Measurements from ENCODE around the gene CNTN4. TPM values are rescaled to one million over a fixed set of nuclear protein-coding genes. Genes with fewer than 3 reads are reported as not detected.

CNTN4 gene
- total and polyA plus RNA-seq, 2 donors (not counting 3 experiments of a cell fraction or from before 2014, with no cell fraction given) = not detected

GRCh38 chr3:2771193-2771592 lies 672.5 kb downstream of the CNTN4 start:
- H3K9me1 ChIP-seq (replicated peaks; ENCODE audit: control insufficient read depth, extremely low read depth, insufficient read depth, low read length) = no peaks in the 10 kb centered on the region
- intact Hi-C loops (cut with micrococcal nuclease) = no loop called here
- H3K79me2 ChIP-seq (ENCODE audit: control insufficient read depth, insufficient read depth, low read length) = no peaks in the 10 kb centered on the region
- FAIRE-seq (no peak), DNase-seq (ENCODE audit: low read depth, low spot score) (no peak)
- no peaks in the 10 kb centered on the region for H4K20me1 ChIP-seq (replicated peaks; ENCODE audit: control insufficient read depth, extremely low read depth, insufficient read depth, low read length)
- no peak overlapping the region for H3K27ac ChIP-seq (ENCODE audit: insufficient read depth, low read depth, low read length)
- CTCF ChIA-PET = no interaction called here
- no peak overlapping the region for H3K4me2 ChIP-seq (ENCODE audit: insufficient read depth, low read length)
- dilution Hi-C loops (cut with MboI; ENCODE audit: extremely low pct_ligation_motif_present, low sequenced_read_pairs) = no loop called here
- BruUV-seq (replicated peaks) = no TSS peak
- H3K4me3 ChIP-seq (replicated peaks in 1 of 3; ENCODE audit: insufficient read depth in 1 of 3, low read depth in 1 of 3, low read length in 3 of 3) = no peak overlapping the region
- H3K9ac ChIP-seq (replicated peaks; ENCODE audit: extremely low read depth, insufficient read depth, low read length) = no peak overlapping the region
- H3K4me1 ChIP-seq (ENCODE audit: control insufficient read depth, extremely low read depth, insufficient read depth, low read length) = no peaks in the 10 kb centered on the region
- POLR2A ChIA-PET = no interaction called here
- TF ChIP-seq GATA2 (IDR thresholded peaks at IDR 0.05; ENCODE audit: insufficient read depth, insufficient read length, low read depth, low read length) (no peak), MYC (IDR thresholded peaks at IDR 0.05; ENCODE audit: low read depth, low read length) (no peak), FOS (IDR thresholded peaks at IDR 0.05; ENCODE audit: borderline replicate concordance, insufficient read depth, low read length) (no peak), POLR2A (IDR thresholded peaks at IDR 0.05; ENCODE audit: low read depth, low read length) (no peak)
- TF ChIP-seq, protein P1, sequence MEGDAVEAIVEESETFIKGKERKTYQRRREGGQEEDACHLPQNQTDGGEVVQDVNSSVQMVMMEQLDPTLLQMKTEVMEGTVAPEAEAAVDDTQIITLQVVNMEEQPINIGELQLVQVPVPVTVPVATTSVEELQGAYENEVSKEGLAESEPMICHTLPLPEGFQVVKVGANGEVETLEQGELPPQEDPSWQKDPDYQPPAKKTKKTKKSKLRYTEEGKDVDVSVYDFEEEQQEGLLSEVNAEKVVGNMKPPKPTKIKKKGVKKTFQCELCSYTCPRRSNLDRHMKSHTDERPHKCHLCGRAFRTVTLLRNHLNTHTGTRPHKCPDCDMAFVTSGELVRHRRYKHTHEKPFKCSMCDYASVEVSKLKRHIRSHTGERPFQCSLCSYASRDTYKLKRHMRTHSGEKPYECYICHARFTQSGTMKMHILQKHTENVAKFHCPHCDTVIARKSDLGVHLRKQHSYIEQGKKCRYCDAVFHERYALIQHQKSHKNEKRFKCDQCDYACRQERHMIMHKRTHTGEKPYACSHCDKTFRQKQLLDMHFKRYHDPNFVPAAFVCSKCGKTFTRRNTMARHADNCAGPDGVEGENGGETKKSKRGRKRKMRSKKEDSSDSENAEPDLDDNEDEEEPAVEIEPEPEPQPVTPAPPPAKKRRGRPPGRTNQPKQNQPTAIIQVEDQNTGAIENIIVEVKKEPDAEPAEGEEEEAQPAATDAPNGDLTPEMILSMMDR (IDR thresholded peaks at IDR 0.05; ENCODE audit: extremely low read depth in 1 of 2, insufficient read depth in 1 of 2, low read depth in 1 of 2, low read length in 2 of 2) = no peak
- no peak overlapping the region for H2AFZ ChIP-seq (ENCODE audit: low read depth, low read length)
- H3K9me3 ChIP-seq (replicated peaks; ENCODE audit: control insufficient read depth, insufficient read depth, low read length) = peaks cover 3% of the 10 kb centered on the region
- no peaks in the 10 kb centered on the region for H3K27me3 ChIP-seq (ENCODE audit: control insufficient read depth in 2 of 2, insufficient read depth in 2 of 2, low read length in 2 of 2)
- H3K36me3 ChIP-seq (ENCODE audit: control insufficient read depth in 2 of 2, extremely low read depth in 1 of 2, insufficient read depth in 2 of 2, low read length in 2 of 2) = no peaks in the 10 kb centered on the region

GRCh38 chr3:2771741-2772140 lies 673.1 kb downstream of the CNTN4 start:
- CTCF ChIA-PET = no interaction called here
- POLR2A ChIA-PET = no interaction called here
- no peaks in the 10 kb centered on the region for H3K4me1 ChIP-seq (ENCODE audit: control insufficient read depth, extremely low read depth, insufficient read depth, low read length)
- no peaks in the 10 kb centered on the region for H3K36me3 ChIP-seq (ENCODE audit: control insufficient read depth in 2 of 2, extremely low read depth in 1 of 2, insufficient read depth in 2 of 2, low read length in 2 of 2)
- no peaks in the 10 kb centered on the region for H3K79me2 ChIP-seq (ENCODE audit: control insufficient read depth, insufficient read depth, low read length)
- no peak overlapping the region for H3K4me2 ChIP-seq (ENCODE audit: insufficient read depth, low read length)
- H3K4me3 ChIP-seq (replicated peaks in 1 of 3; ENCODE audit: insufficient read depth in 1 of 3, low read depth in 1 of 3, low read length in 3 of 3) = no peak overlapping the region
- DNase-seq (ENCODE audit: low read depth, low spot score) = no peak
- no peak overlapping the region for H3K27ac ChIP-seq (ENCODE audit: insufficient read depth, low read depth, low read length)
- H2AFZ ChIP-seq (ENCODE audit: low read depth, low read length) = no peak overlapping the region
- FAIRE-seq = no peak
- dilution Hi-C loops (cut with MboI; ENCODE audit: extremely low pct_ligation_motif_present, low sequenced_read_pairs) (no loop called here), intact Hi-C loops (cut with micrococcal nuclease) (no loop called here)
- no peaks in the 10 kb centered on the region for H3K9me1 ChIP-seq (replicated peaks; ENCODE audit: control insufficient read depth, extremely low read depth, insufficient read depth, low read length)
- no peaks in the 10 kb centered on the region for H3K27me3 ChIP-seq (ENCODE audit: control insufficient read depth in 2 of 2, insufficient read depth in 2 of 2, low read length in 2 of 2)
- no peak overlapping the region for H3K9ac ChIP-seq (replicated peaks; ENCODE audit: extremely low read depth, insufficient read depth, low read length)
- TF ChIP-seq JUN (IDR thresholded peaks at IDR 0.05; ENCODE audit: borderline replicate concordance, insufficient read depth, insufficient read length, low read depth) = no peak
- TF ChIP-seq, protein P1 (IDR thresholded peaks at IDR 0.05; ENCODE audit: extremely low read depth in 1 of 2, insufficient read depth in 1 of 2, low read depth in 1 of 2, low read length in 2 of 2) = no peak
- no peak for TF ChIP-seq EZH2 (IDR thresholded peaks at IDR 0.05; ENCODE audit: borderline replicate concordance, low read depth, low read length, severe bottlenecking)
- no peak for TF ChIP-seq GATA2 (IDR thresholded peaks at IDR 0.05; ENCODE audit: insufficient read depth, insufficient read length, low read depth, low read length)
- no peak for TF ChIP-seq FOS (IDR thresholded peaks at IDR 0.05; ENCODE audit: borderline replicate concordance, insufficient read depth, low read length)
- no peak for TF ChIP-seq POLR2A (IDR thresholded peaks at IDR 0.05; ENCODE audit: low read depth, low read length)
- TF ChIP-seq MYC (IDR thresholded peaks at IDR 0.05; ENCODE audit: low read depth, low read length) = no peak
- TF ChIP-seq, protein P2, sequence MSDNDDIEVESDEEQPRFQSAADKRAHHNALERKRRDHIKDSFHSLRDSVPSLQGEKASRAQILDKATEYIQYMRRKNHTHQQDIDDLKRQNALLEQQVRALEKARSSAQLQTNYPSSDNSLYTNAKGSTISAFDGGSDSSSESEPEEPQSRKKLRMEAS (IDR thresholded peaks at IDR 0.05; ENCODE audit: insufficient read depth, insufficient read length) = no peak
- no peak for TF ChIP-seq POLR2AphosphoS5 (IDR thresholded peaks at IDR 0.05; ENCODE audit: insufficient read depth, low read depth, low read length)
- peaks cover 3% of the 10 kb centered on the region for H3K9me3 ChIP-seq (replicated peaks; ENCODE audit: control insufficient read depth, insufficient read depth, low read length)
- BruUV-seq (replicated peaks) = no TSS peak
- no peaks in the 10 kb centered on the region for H4K20me1 ChIP-seq (replicated peaks; ENCODE audit: control insufficient read depth, extremely low read depth, insufficient read depth, low read length)

Measured in endothelial cell of umbilical vein (primary cell).